ENCODE results near the gene SEC16A.

SEC16A gene

DNA sequence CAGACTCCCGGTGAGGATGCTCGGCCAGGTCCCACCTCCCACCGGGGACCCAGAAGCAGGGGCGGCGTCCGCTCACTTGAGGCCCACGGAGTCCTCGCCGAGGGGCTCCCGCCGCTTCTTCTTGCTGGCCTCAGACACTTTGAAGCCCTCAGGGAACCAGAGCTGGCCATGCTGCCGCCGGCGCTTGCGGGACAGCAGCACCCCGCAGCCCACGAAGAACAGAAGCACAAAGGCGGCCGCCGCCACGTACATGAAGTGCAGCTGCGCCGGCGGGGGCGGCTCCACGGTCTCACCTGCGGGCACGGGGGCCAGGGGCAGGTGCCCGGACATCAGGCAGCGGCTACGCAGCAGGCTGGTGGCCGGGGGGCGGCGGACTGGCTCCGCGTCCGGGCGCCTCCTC lies 19.4 kb upstream of the SEC16A start:
- no peak for FAIRE-seq
- DNase-seq (ENCODE audit: low spot score), result no peak

DNA sequence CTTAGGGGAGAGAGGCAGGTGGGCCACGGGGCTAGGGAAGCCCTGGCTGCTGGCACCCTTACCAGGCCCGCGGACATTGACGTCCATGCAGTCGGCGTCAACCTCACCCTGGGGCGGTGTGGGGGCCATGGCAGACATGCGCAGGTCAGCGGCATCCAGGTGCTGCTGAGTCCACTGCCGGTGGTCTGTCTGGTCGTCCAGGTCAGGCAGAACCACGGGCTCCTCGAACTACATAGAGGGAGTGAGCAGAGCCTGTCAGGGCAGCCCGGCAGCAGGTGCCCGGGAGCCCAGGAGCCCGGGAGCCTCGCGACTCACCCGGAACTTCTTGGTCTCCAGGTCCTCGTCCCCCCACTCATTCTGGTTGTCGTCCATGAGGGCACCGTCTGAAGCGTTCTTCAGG lies 18.8 kb upstream of the SEC16A start:
- DNase-seq (ENCODE audit: low spot score), result no peak
- FAIRE-seq, result no peak

DNA sequence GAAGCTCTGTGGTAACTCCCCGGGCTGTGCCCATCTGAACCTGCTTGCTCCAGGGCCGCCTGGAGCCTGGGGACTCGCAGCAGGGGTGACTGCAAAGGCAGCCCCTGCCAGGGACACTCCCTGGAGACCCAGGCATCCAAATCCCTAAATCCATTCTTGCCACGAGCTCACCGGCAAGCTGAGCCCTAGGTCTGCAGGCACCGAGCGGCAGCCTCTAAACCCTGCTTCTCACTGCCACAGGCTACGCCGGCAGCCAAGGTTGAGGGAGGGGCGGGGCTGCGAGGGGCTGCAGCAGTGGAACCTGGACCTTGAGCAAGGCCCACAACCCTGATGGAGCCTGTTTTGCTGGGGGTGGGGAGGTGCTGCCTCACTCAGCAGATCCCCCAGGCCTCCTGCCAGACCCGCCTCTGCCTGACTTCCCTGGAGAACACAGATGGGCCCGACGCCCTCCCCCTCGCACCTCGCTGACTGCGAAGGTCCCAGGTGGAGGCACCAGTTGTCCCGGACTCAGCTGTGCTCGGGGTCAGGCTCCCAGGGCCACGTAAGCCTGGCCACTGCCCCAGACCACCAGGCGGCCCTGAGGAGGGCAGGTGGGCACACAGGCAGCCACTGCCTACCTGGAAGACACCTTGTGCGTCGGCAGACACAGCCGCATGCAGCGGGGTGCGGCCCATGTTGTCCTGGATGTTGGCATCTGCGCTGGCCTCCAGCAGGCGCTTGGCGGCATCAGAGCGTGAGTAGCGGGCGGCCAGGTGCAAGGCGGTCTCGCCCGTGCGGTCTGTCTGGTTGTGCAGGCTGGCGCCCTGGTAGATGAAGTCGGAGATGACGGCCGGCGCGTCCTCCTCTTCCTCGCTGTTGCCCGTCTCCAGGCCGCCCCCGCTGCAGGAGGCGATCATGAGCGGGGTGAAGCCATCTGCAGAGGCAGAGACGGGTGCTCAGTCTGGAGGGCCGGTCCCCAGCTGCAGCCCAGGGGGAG lies 17.4 kb upstream of the SEC16A start:
- FAIRE-seq, result no peak
- DNase-seq (ENCODE audit: low spot score), result no peak

DNA sequence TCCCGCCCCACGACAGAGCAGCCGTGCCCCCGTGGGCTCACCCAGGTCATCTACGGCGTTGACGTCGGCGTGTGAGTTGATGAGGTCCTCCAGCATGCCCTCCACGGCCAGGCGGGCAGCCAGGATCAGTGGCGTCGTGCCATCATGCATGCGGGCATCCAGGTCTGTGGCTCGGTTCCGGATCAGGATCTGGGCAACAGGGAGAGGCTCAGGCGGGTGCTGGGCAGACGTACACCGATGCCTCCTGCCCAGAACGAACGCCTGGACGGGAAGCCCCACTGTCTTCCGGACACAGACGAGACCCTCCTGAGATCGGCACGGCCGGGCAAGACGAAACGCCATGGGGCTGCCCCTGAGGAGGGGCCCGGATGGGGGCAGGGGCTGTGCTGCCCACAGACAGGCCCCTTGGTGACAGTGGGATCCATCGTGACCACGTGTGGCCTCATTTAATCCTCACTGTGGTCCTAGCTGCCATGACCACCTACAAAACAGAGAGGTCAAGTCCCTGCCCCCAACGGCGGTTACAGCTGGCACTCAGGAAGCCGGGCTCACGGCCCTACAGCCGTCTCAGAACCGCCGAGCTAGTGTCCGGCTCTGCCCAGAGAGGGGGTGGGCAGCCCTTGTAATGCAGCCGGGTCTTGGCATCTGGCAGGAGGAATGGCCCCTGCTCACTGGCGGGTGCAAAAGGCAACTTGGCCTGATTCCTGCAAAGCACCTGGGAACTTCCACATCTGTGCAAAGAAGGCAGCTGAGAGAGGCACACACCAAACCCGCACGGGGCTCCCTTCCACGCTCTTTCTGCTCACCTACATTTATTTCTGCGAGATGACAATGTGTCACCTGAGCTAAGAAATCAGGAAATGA lies 16.5 kb upstream of the SEC16A start:
- FAIRE-seq (no peak), DNase-seq (ENCODE audit: low spot score) (no peak)

DNA sequence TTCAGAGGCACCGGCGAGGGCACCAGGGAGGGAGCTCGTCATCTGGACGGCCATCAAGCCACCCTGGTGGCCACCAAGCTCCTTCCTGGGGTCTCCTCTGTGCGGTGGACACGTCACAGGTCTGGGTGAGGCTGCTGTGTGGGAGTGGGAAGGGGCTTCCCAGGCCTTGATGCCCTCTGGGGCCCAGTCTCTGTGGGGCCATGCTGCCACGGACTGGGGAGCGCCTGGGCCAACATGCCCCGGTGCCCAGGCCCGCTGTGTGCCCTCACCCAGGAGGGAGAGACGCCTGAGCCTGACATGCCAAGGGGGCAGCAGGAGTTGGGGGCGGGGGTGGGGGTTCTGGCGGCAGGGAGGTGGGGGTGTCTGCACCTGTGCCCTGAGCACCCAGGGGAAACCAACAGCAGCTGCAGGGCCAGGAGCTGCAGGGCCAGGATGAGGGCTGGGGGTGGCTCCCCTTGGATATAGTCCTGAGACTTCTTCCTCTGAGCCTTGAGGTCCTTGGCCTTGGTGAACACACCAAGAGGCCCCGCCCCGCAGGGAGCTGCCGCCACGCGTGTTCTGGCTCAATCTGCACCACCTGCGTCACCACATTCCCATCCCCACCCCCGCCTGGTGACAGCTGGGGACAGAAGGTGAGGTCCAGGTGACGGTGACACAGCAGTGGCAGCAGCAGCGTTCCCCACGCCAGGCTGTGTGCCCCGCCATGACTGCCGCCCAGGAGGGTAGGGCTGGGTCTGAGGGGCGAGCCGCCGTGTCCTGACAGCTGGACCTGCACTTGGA lies 15.3 kb upstream of the SEC16A start:
- no peak for DNase-seq (ENCODE audit: low spot score)
- FAIRE-seq, result no peak

DNA sequence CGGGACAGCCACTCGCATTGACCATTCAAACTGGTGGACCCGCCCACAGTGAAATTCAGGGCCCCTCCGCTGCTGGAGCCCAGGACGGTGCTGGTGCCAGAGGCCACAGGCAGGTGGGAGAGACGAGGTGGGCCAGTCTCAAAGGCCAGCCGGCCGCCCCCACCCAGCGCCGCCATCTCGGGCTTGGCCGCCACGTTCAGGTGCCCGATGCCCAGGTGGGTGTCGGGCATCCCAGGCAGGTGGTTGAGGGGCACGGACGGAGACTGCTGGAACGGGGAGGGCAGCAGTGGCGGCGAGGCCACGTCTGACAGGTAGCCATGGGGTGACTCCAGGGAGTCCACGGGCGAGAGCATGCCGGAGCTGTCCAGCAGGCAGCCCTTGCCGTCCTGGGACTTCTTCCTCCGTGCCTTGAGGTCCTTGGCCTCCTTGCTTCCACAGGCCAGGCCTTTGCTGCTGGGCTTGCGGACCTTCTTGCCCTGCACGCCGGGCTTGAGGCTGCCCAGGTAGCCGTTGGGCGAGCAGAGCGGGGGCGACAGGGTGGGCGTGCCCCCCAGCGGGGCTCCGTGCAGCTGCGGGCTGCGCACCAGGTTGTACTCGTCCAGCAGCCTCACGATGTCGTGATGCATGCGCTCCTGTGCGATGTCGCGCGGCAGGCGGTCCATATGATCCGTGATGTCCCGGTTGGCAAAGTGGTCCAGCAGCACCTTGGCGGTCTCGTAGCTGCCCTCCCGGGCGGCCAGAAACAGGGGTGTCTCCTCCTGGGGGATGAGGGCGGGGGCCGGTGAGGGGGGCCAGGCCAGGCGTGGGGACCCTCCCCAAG lies 14.2 kb upstream of the SEC16A start:
- DNase-seq (ENCODE audit: low spot score) (no peak), FAIRE-seq (no peak)

DNA sequence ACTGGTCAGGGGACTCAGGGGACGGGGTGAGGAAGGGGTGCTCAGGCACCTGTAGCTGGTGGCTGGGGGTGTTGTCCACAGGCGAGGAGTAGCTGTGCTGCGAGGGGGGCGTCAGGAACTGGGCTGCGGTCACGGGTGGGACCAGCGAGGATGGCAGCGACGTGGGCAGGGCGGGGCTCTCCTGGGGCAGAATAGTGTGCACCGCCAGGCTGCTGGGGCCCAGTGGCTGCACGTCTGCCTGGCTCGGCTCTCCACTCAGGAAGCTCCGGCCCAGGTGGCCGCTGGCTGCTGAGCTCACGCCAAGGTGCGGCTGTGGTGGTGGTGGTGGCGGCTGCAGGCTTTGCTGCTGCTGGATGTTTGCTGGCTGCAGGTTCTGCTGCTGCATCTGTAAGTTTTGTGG lies 13.3 kb upstream of the SEC16A start:
- no peak for FAIRE-seq

DNA sequence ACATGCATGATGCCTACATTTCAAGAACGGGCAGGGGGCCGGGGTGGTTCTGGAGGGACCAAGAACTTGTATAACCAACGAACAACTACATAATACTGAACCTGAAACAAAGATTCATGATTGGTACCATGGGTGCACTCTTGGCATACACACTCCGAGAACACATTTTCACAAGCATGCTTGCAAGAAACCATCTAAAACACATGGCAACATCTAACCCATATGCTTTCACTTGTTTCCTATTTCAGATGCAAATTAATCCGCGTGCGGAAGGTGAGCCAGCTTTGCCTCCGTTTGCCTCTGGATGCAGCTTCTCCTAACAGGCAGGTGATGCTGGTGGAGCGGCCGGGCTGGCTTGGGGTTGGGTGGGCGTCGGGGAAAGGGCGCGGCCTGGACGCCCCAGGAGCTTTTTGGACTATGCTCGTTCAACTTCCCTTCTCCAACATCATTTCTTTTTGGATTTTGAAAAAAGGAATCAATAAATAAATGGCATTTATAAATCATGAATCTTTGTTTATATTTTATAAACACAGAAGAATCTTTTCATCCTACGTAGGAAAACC lies 12.5 kb upstream of the SEC16A start:
- DNase-seq (ENCODE audit: low spot score) (no peak), FAIRE-seq (no peak)

More for the DNA sequence above, 13.3 kb upstream of the SEC16A start:
- DNase-seq (ENCODE audit: low spot score), result no peak

DNA sequence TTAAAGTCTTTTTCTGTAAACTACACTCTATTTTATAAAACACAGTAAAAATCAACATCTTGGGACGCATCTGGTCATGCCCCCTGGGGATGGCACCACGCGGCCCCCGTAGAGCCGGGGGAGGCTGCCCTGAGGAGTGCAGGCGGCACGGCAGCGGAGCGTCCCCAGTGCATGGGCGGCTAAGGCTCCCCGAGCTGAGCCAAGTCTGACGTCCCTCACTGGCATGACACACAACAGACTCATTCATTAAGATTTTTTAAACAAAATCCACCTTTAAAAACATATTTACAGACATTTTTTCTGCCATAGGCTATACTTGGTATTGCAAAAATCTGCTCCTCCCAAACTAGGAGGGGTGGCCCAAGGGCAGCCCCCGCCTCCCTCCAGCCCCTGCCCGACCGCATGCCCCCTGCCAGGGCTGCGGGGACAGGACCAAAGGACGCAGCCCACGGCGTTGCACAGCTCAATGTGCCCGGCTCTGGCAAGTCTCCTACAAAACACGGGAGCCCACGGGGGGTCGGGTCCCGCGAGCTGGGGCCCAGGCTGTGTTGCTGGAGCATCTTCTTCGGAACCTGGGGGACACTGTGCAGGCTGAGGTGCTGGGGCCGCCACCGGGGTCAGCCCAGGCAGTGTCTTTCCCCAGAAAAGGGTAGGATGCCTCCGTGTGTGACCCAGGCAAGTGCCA lies 11.8 kb upstream of the SEC16A start:
- DNase-seq (ENCODE audit: low spot score), result no peak
- no peak for FAIRE-seq

DNA sequence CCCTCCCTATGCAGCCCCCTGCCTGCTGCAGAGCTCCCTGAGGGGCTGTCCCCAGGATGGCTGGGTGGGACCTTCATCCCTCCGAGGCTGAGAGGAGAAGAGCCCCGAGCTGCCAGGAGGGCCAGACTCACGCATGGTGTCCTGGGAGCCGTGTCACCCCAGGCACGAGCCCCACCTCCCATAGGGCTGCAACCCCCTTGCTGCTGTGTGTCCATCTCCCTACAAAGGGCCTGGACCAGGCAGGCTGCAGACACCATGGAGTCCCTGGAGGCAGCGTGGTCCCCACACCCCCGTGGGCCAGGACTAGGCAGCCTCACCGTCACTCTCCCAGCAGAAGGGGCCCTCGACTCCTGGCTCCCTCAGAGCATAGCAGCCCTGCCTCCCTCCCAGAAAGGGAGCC lies 11.2 kb upstream of the SEC16A start:
- no peak for DNase-seq (ENCODE audit: low spot score)
- no peak for FAIRE-seq

DNA sequence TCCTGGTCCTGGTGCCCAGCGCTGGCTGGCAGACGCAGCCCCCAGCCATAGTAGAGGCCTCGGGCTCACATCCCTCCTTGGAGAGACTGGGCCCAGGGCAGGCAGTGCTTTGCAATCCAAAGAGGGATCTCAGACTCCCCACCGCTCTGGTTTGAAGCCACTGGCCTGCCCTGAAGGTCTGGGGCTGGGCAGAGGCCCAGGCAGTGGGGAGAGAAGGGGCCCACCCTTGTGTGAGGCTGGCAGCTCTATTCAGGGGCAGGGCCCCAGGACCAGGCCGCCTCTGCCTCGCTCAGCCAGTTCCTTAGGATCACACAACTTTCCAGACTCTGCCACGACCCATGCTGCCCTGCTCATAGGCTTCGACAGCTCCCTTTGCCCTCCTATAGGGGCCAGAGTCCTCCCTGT lies 10.7 kb upstream of the SEC16A start:
- DNase-seq (ENCODE audit: low spot score), result no peak
- no peak for FAIRE-seq

DNA sequence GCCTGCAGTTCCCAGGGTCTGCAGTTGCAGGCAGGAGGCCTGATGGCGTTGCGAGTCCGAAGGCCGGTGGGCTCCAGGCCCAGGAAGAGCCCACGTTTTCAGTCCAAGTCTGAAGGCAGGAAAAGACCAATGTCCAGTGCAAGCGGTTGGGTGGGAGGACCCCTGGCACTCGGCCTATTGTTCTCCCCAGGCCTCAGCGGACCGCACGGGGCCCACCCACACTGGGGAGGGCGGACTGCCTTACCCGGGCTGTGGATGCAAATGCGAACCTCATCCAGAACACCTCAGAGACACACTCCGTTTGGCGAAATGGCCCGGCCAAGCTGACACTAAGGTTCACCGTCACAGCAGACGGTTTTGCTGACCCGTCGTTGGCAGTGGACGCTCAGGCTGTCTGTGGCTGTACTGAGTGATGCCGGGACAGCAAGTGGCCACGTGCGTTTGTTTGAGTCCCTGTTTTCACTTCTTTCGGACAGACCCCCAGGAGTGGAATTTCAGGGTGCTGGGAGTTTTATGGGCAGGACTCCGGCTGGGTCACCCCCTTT lies 10.2 kb upstream of the SEC16A start:
- DNase-seq (ENCODE audit: low spot score) (no peak), FAIRE-seq (no peak)

DNA sequence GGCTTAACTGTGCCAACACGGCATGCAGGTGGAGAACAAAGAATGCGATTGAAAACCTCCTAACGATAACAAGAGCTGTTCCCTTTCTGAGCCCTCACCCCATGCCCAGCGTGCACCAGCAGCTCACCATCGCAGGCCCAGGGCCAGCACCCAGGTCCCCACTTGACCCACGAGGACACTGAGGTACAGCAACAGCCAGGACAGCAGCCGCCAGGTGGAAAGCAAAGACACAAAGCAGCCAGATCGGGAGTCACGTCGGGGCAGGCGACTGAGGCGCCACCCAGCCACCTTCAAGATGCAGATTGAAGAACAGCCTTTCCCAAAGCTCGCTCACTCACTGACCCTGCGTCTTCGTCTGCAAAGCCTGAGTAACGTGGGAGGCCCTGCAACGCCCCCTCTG lies 6.9 kb upstream of the SEC16A start:
- DNase-seq (ENCODE audit: low spot score) (no peak), FAIRE-seq (no peak)

DNA sequence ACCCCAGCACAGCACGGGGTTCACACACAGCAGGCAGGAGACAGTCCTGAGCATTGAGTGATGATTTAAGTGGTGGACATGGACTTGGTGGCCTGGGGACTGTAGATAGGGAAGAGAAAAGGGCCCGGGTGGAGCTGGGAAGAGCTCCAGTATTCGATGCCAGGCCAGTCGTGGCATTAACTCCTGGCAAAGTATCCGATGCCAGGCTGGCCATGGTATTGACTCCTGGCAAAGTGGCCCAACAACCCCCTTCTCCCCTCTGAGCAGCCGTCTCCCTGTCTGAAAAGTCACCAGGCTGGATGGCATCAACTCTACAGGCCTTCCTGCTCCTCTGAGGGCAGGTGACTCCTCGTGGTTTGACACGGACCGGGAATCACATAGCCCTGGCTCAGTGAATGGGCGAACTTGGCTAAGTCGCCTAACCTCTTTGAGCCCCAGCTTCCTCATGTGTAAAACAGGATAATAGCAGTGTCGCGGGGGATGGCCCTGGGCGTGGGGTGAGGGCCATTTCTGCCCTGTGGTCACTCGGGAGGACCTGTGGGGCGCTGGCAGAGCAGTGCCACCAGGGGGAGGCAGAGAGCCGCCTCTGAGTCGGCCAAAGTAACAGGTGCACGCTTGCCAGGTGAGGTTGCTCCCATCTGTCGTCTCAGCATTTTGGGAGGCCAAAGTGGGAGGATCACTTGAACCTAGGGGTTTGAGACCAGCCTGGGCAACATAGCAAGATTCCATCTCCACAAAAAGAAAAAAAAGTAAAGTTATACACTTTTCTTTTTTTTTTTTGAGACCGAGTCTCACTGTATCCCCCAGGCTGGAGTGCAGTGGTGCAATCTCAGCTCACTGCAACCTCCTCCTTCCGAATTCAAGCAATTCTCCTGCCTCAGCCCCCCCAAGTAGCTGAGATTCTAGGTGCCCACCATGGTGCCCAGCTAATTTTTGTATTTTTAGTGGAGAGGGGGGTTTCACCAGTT lies 5.7 kb upstream of the SEC16A start:
- FAIRE-seq (no peak), DNase-seq (ENCODE audit: low spot score) (peak; percentile 66)

DNA sequence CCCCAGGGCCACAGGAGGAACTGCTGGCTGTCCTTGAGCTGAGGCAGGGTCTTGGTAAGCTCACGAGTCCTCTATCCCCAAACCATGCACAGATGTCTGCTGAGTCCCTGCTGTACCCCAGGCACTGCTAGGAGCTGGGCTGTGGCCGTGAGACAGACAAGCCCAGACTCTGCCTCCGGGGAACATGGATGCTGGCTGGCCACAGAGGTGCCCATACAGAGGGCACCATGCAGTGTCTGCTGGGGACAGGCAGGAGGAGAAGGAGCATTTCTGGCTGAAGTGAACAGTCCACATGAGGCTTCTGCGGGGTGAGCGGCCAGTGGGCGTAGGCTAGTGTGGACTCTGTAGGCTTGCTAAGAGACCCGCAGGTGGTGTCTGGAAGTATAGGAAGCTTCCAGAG lies 4.8 kb upstream of the SEC16A start:
- no peak for DNase-seq (ENCODE audit: low spot score)
- FAIRE-seq, result no peak

DNA sequence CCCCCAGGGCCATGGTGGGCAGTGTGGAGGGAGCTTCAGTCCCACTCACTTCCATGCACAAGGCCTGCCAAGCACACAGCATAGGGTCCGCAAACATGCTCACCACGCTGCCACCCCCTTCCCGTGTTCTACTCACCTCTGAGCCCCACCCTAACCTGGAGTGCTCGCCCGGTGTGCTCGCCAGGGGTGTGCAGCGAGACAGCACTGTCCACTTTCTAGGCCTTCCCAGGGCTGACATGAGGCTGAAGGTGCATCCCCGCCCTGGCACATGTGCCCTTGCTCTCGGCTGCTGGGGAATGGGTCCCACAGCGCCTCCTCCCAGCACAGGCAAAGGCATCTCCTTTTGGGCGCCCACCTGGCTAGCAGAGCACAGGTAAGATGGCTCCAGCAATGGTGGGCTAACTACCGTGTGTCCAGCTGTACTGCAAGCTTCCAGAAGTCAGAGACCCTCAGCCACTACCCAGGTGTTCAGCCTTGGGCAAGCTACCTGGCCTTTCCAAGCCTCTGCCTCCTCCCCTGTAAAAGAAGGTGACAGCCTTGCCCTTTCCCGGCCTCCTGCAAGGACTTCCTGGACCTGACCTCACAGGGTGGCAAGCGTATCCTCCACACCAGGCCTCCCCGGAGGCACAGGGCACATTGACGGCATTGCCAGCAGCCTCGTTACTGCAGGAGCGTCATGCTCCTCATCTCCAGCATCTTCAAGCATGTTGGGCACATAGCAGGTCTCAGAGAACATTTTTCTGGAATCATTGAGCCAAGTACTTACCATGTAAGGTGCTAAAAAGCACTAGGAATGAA lies 4.2 kb upstream of the SEC16A start:
- no peak for FAIRE-seq
- DNase-seq (ENCODE audit: low spot score), result no peak

DNA sequence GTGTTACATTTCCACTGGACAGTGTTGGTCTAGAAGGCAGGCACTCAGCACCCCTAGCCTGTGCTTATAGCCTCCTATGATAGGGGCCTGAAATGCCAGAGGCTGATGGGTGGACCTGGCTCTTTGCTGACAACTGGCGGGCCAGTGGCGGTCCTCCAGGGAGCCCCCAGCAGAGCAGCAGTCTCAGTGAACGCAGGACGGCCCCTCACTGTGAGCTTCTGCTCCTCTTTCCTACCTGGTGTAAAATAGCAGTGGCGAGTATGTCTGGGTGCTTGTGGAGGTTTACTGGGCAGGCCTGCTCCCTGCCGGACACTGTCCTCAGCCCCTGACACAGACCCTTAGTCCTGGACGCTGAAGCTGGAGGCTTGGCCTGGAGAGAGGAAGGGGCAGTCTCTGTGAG lies 3.3 kb upstream of the SEC16A start:
- no peak for FAIRE-seq
- no peak for DNase-seq (ENCODE audit: low spot score)
